OCI-LY7 (cell line): ENCODE results near the gene FNDC3A.

Experiments
- CTCF ChIP-seq: fragments of 200-600 bp; sonication (generic); conservative IDR thresholded peaks from 2 replicates; pipeline ENCODE4 v1.5.1; 2014; ENCODE audit warnings: mild to moderate bottlenecking, antibody characterized with exemption, low read length, moderate library complexity, mixed read lengths
- EZH2phosphoT487 ChIP-seq: fragments of 200-600 bp; sonication (generic); IDR thresholded peaks from 2 replicates; pipeline ENCODE4 v1.6.1; 2018; ENCODE audit warnings: low read depth, borderline replicate concordance, mild to moderate bottlenecking, mixed run types, antibody characterized with exemption, low read length, moderate library complexity, mixed read lengths

DNA sequence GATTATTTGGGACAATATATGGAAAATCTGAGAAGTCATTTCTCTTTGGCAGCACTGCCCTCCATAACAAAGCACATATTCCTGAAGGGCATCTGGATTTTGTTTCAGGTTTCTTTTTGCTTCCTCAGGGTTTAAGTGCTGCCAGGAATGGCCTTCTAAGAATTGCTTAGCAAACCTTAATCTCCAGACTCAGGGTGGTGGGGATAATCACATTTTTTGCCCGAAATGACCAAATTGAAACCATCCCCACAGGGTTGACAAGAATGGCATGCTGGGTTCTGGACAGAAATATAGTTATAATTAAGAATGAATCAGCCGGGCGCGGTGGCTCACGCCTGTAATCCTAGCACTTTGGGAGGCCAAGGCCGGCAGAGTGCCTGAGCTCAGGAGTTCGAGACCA, 265.6 kb downstream of the FNDC3A start:
- TF ChIP-seq CTCF (no peak), EZH2phosphoT487 (no peak)
